ENCODE measurements around the gene FOXK1.

The FOXK1 gene

DNA sequence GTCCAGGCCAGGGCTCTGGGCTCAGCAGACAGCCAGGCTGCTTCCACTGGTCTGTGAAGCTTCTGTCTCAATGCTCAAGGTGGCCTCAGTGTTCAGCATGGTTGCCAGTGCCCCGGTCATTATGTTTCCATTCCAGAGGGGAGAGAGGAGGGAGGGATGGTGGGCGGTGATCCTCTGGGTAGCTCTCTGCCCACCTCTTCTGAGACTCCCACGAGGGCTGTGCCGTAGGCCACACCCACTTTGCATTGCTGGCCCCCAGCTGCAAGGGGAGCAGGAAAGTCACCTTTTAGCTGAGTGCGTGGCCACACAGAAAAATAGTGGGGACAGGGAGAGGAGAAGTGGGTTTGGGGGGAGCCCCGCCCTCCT lies 42.5 kb downstream of the FOXK1 start:
- no peak for ATAC-seq

- ATAC-seq, result peak; percentile 73 to 78
Observed at GRCh38 chr7:4725014-4725849, 43.1 kb downstream of the FOXK1 start.

GRCh38 chr7:4725850-4726450 lies 43.9 kb downstream of the FOXK1 start:
- peak in 1 of 2 donors; percentile 3 for ATAC-seq

DNA sequence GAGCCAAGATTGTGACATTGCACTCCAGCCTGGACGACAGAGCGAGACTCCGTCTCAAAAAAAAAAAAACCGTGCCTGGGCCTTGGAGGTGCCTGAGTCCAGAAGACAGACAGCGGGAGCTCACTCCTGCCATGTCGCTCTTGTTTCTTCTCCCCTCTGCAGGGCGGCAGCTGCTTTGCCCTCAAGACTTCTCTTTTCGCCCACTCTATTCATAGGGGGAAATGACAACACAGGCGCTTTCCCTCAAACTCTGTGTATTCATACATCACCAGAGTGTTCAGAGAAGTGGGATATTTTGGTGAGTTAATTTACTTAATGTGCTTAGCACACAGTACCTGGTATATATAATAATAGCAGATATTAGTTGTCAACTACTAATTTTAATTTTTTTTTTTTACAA lies 44.5 kb downstream of the FOXK1 start:
- no peak for ATAC-seq

DNA sequence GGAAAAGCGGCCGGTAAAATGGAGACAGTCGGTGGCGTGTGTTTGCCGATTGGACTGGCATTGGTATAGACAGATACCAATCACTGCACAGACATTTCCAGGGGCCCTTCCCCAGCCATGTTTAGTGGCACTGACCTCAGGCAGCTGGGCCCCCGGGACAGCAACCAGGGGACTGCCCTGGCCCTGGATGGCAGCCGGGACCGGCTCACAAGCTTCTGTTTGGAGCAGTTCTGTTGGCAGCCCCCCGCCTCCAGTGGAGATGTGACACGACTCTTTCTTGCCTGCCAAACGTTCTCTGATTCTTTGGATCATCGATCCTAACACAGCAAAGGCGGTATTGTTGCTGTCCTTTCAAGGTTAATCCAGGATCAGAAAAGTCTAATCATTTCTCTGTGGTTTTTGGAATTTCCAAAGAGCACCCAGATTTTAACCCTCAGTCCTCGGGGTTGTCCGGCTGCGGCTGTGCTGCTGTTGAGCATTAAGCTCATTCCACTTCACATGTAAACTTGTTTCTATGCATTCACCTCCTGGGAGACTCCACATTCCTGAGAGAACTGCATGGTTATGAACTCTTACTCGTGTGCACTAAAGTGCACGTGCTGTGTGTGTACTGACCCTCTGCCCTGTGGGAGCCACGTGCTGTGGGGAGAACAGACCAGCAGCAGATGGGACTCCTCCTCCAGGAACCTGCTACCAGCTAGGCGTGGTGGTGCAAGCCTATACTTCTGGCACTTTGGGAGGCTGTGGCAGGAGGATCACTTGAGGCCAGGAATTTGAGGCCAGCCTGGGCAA lies 46.0 kb downstream of the FOXK1 start:
- no peak for ATAC-seq

DNA sequence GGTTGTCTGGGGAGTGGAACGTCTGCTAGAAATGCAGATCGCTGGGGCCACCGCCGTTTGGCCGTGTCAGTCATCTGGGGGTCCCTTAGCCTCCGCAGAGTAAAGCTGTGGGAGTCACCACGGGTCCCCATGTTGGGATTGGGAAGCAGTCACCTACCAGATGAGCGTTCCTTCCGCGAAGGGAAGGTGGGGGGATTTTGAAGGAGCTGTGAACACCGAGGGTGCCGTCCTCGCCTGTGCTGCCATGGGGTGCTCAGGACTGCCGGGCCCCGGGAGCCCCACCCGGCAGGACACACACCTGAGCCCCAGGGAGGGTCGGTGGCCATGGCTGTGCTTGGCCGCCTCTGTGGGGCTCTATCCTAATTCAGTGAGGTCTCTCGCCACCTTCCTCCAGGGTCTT lies 47.2 kb downstream of the FOXK1 start:
- no peak for ATAC-seq

DNA sequence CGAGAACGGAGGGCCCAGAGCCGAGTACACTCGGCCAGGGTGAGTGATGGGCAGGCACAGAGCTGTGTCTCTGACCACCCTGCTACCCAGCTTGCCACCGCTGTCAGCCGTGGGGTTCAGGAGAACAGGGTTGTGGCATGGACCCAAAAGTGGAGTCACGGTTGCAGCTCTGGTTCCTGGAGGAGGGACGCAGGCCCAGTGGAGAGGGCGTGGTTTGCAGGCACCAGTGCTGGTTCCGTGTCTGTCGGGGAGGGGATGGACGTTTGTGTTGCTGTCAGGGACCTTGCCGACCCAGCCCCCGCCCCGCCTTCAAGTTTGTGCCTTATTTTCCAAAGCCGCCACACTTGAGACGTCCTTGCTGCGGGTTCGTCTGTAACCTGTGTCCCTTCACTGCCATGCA lies 48.2 kb downstream of the FOXK1 start:
- no peak for ATAC-seq

DNA sequence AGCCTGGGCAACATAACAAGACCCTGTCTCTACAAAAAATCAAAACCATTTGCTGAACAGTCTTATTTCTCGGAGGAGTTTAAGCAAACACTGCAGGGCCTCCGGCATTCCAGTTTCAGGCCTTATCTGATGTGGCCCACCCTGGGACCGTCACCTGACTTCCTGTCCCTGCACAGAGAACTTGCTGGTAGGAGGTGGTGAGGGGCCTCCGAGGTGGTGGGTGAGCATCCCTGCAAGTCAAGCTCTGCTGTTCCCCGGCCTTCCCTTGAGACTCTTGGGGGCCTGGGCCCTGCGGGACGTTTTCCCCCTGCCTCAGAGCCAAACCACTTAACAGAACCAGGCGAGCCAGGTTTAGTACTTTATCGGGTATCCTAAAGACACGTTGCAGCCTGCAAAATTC lies 48.9 kb downstream of the FOXK1 start:
- no peak for ATAC-seq

- no peak for ATAC-seq
Observed at GRCh38 chr7:4731803-4732202, 49.7 kb downstream of the FOXK1 start.

DNA sequence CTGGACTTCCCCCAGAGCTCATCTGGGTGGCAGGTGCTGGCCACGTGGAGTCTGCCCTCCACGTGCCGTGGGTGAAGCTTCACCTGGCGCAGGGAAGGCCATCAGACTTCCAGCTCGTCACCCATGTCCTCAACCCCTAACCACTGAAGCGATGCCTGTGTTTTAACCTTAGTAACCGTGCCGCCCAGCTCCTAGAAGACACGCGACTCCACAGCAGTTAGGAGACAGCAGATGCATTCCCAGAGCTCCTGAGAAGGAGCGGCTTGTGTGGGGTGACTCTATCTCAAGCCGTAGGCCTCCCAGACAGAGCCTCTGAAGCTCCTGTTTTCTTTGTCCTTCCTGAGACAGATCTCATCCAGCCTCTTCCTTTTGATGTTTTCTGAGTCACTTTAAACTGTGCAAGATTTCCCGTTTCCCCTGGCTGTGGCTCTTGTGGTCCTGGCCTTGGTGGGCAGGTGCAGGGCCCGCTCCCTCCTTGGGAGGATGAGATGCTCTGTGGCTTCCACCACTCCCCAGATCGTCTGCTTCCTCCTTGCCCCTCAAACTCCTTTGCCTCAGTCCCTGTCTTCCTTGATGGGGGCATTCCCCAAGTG lies 51.9 kb downstream of the FOXK1 start:
- no peak for ATAC-seq

GRCh38 chr7:4734587-4735345 lies 52.7 kb downstream of the FOXK1 start:
- ATAC-seq, result no peak

DNA sequence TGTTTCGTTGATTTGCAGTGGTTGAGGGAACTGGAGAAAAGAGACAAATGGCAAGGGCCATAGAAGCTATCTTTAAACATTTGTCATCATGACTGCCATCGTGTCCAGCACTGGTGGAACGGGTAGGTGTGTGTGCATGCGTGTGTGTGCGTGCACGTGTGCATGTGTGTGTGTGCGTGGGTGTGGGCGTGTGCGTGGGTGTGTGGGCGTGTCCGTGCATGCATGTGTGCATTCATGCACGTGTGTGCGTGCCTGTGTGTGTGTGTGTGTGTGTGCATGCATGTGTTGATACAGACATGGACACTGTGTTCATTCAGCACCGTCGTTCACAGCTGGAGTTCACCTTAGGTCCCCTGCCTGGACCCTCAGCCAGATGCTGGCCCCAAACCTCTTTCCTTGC lies 55.2 kb downstream of the FOXK1 start:
- no peak for ATAC-seq

DNA sequence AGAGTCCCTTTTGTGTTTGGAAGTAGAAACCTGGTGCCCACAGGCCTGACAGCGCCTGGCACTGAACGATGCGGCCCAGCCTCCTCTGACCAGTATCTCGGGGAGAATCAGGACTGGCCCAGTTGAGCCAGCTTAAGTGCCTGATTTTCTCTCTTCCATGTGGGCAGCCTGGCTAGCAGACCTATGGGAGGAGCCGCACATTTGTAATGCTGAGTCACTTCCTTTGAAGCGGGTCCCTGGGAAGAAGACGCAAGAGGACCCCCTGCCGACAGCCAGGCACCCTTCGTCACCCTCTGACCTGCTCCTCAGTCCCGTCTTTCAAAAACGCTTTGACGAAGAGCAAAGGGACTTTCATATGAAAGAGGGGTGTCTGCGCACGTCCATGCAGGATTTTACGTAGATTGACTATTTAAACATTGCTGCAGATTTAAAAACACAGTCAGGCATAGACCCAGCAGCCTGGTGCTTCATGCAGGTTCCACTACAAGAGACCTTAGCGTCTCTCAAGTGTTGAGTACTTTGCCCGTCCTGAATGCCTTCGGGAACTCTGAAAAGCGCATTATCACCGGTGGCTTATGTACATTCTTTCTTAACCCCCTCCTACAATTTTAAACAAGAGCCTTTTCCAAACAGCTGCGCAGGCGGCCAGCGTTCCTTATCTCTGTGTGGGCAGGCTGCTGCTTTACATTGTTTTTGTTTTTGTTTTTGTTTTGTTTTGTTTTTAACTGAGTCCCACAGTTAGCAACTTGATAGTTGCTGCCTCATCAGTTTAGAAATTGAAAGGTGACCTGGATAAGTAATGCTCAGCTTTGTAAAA lies 56.8 kb downstream of the FOXK1 start:
- peak; percentile 42 to 51 for ATAC-seq

GRCh38 chr7:4739528-4739992 lies 57.5 kb downstream of the FOXK1 start:
- ATAC-seq, result peak; percentile 21 to 37

GRCh38 chr7:4740796-4741195 lies 58.7 kb downstream of the FOXK1 start:
- no peak for ATAC-seq

DNA sequence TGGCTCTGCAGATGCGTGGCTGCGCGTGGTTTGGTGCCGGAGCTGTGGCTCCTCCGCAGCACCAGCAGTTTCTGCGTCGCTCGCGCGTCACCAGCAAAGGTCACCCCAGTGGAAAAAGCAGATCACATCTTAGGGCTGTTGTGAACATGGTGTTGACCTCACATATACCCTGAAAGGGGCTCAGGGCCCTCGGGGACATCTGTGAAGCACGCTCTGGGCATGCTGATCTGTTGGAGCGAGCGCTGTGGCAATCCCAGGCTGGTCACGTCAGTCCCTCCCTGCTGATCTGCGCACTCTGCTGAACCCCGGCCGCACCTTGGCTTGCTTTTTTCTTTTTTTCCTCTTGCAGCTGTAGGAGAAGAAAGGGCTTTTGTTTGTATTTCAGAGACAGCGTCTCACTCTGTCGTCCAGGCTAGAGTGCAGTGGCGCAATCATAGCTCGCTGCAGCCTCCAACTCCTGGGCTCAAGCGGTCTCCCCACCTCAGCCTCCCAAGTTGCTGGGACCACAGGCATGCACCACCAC lies 60.0 kb downstream of the FOXK1 start:
- peak in 1 of 2 donors; percentile 16 for ATAC-seq

- no peak for ATAC-seq
Observed at GRCh38 chr7:4742852-4743251, 60.8 kb downstream of the FOXK1 start.

DNA sequence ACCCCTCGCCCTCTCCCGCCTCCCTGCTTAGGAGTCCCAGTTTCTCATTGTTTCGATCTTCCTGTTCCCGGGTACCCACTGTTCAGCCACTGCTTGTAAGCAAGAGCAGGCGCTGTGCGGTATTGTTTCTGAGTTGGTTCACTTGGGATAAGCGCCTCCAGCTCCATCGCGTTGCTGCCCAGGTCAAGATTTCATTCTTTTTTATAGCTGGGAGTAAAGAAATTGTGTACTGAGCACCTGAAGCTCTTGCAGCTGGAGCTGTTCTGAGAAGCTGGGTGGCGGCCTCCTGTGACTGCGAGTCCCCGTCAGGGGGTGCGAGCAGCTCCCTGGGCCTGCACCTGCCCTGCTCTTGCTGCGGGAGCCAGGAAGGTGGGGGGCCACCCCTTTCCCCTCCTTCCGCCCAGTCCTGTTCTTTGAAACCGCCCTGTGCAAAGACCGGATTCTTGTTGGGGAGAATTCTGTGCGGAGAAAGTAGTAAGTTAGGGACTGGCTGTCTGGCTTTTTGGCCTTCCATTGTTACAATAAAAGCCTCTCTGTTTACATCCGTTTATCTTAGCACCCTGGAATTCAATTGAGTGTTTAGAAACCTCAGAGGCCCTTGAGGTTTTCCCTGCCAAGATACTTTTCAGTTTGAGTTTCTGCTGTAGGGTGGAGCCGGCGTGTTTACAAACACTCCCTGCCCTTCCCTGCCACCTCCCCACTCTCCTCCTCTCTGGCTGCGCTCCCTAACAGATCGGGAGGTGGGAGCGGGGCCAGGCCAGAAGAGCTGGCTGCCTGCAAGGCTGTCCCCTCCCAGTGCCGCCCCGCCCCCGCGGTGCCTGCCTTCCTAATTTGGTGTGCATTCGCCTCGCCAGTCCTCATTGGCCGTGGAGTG lies 62.5 kb downstream of the FOXK1 start:
- ATAC-seq, result peak; percentile 60 to 63

DNA sequence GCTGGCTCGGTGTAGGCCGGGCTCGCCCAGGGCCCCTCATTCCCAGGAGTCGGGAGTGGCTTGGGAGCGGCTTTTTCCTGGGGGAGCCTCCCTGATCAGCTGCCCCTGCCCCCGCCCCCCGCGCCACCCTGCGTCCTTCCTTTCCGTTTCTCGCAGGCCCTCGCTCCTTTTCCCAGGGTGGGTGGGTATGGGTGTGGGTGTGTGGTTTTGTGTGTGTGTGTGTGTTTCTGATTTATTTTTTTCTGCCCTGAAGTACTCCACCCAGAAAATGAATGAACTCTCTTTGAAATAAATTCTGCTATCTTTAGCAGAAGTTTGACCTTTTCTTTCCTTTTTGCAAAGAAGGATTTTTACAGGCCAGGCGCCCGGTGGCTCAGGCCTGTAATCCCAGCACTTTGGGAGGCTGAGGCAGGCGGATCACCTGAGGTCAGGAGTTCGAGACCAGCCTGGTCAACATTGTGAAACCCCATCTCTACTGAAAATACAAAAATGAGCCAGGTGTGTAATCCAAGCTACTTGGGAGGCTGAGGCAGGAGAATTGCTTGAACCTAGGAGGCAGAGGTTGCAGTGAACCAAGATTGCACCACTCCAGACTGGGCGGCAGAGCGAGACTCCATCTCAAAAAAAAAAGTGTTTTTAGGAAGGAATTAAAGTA lies 63.3 kb downstream of the FOXK1 start:
- peak in 1 of 2 donors; percentile 4 for ATAC-seq

Measured in activated CD4-positive, CD25-positive, alpha-beta regulatory T cell treated with anti-CD3 and anti-CD28 coated beads, Interleukin-2, amount 50 U/mL, for 24 hours (primary cell).